GM19240 (cell line): ENCODE measurements around the gene ANGEL2.

Experiments used
- DNase-seq: peaks from one replicate; pipeline ENCODE4 v3.0.0; 2011; ENCODE audit warnings: low spot score; ENCODE audit not compliant: insufficient read length

The ANGEL2 gene

GRCh38 chr1:212951947-212952640 lies 63.6 kb downstream of the ANGEL2 start:
- no peak for DNase-seq

GRCh38 chr1:212951126-212951946 lies 64.3 kb downstream of the ANGEL2 start:
- no peak for DNase-seq

- DNase-seq = peak; percentile 85
These were observed 65.2 kb downstream of the ANGEL2 start, which contains the start of gene VASH2 for GRCh38 chr1:212950243-212951125. TSS of gene VASH2 (plus strand) at chr1:212950541. CDS start at chr1:212951543, 1,002 bp downstream.

- DNase-seq = no peak
These were observed 65.9 kb downstream of the ANGEL2 start for GRCh38 chr1:212949771-212950170.

GRCh38 chr1:212946872-212947271 lies 68.8 kb downstream of the ANGEL2 start:
- no peak for DNase-seq

GRCh38 chr1:212945463-212946160 lies 70.1 kb downstream of the ANGEL2 start:
- DNase-seq = no peak

GRCh38 chr1:212945056-212945455 lies 70.6 kb downstream of the ANGEL2 start:
- no peak for DNase-seq

GRCh38 chr1:212944229-212944901 lies 71.3 kb downstream of the ANGEL2 start:
- DNase-seq = no peak

GRCh38 chr1:212943393-212943710 lies 72.3 kb downstream of the ANGEL2 start:
- DNase-seq = no peak

- DNase-seq = no peak
These were observed 72.8 kb downstream of the ANGEL2 start for GRCh38 chr1:212942679-212943392.
